Sigmoid colon (tissue), 4 donors: ENCODE measurements around the gene PIWIL4.

Experiments
- EP300 ChIP-seq, 4 donors: sonication (generic); formaldehyde crosslinking; IDR thresholded peaks; one replicate each; pipeline ENCODE4 v1.6.1; 2017; ENCODE audit warnings: antibody characterized with exemption in 4 of 4
- POLR2A ChIP-seq, 2 donors: fragments of 450-650 bp; IDR thresholded peaks; one replicate each; pipeline ENCODE4 v1.6.1; 2016; ENCODE audit warnings: antibody characterized with exemption in 2 of 2, mild to moderate bottlenecking in 2 of 2, moderate library complexity in 2 of 2
- POLR2AphosphoS5 ChIP-seq, 4 donors: sonication (generic); formaldehyde crosslinking; IDR thresholded peaks; one replicate each; pipeline ENCODE4 v1.6.1; 2017; ENCODE audit warnings: antibody characterized with exemption in 4 of 4
- TF ChIP-seq, protein P1 (sequence below), 4 experiments: fragments of 450-650 bp in 3 of 4; fragments of 200-600 bp in 1 of 4; IDR thresholded peaks; one replicate each; pipeline ENCODE4 v1.5.1; 2016 to 2019; ENCODE audit warnings: antibody characterized with exemption in 4 of 4, mild to moderate bottlenecking in 3 of 4, moderate library complexity in 2 of 4

DNA sequence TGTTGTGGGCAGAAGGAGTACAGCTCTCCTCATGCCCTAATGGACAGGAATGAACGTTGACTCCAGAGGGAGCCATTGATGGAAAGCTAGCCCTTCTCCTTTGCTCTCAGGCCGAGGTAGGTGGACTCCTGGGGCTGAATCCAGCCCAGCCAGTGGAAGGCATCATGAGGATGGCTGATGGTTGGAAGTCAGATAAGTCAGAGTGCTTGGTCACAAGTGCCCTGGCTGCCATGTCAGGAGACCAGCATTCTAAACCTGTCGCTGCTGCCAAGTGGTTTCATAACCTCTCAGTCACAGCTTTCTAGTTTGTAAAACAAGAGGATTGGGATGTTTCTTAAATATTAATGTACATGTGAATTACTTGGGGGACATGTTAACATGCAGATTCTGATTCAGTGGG lies 32.3 kb downstream of the PIWIL4 start:
- TF ChIP-seq, protein P1, sequence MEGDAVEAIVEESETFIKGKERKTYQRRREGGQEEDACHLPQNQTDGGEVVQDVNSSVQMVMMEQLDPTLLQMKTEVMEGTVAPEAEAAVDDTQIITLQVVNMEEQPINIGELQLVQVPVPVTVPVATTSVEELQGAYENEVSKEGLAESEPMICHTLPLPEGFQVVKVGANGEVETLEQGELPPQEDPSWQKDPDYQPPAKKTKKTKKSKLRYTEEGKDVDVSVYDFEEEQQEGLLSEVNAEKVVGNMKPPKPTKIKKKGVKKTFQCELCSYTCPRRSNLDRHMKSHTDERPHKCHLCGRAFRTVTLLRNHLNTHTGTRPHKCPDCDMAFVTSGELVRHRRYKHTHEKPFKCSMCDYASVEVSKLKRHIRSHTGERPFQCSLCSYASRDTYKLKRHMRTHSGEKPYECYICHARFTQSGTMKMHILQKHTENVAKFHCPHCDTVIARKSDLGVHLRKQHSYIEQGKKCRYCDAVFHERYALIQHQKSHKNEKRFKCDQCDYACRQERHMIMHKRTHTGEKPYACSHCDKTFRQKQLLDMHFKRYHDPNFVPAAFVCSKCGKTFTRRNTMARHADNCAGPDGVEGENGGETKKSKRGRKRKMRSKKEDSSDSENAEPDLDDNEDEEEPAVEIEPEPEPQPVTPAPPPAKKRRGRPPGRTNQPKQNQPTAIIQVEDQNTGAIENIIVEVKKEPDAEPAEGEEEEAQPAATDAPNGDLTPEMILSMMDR (IDR thresholded peaks at IDR 0.05) = no peak
- TF ChIP-seq POLR2A (IDR thresholded peaks at IDR 0.05) = no peak
- no peak for TF ChIP-seq POLR2AphosphoS5 (IDR thresholded peaks at IDR 0.05)
- no peak for TF ChIP-seq EP300 (IDR thresholded peaks at IDR 0.05)
